ENCODE measurements around the gene PEAK1.
"Not testable (repeated sequence)": the region's sequence is repeated elsewhere in the genome, so short reads cannot be mapped to it uniquely, and the experiment has no call there.

Gene PEAK1

DNA sequence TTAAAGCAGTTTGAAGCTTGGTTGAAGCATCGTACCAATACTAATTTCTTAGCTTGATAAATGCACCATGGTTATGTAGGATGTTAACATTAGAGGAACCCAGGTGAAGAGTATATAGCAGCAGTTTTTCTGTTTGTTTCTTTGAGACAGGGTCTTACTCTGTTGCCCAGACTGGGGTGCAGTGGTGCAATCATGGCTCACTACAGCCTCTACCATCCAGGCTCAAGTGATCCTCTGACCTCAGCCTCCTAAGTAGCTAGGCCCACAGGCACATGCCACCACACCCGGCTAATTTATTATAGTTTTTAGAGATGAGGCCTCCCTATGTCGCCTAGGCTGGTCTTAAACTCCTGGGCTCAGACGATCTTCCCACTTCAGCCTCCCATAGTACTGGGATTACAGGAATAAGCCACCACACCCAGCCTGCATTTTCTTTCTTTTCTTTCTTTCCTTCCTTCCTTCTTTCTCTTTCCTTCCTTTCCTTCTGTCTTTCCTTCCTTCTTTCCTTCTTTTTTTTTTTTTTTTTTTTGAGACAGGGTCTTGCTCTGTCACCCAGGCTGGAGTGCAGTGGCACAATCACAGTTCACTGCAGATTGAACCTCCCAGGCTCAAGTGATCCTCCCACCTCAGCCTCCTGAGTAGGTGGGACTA lies 6.1 kb downstream of the PEAK1 start:
- DNase-seq (ENCODE audit: low read depth), result no peak
- no peak overlapping the region for H3K4me3 ChIP-seq (ENCODE audit: control insufficient read depth, low read depth, low read length)
- TF ChIP-seq, protein P1, sequence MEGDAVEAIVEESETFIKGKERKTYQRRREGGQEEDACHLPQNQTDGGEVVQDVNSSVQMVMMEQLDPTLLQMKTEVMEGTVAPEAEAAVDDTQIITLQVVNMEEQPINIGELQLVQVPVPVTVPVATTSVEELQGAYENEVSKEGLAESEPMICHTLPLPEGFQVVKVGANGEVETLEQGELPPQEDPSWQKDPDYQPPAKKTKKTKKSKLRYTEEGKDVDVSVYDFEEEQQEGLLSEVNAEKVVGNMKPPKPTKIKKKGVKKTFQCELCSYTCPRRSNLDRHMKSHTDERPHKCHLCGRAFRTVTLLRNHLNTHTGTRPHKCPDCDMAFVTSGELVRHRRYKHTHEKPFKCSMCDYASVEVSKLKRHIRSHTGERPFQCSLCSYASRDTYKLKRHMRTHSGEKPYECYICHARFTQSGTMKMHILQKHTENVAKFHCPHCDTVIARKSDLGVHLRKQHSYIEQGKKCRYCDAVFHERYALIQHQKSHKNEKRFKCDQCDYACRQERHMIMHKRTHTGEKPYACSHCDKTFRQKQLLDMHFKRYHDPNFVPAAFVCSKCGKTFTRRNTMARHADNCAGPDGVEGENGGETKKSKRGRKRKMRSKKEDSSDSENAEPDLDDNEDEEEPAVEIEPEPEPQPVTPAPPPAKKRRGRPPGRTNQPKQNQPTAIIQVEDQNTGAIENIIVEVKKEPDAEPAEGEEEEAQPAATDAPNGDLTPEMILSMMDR (IDR thresholded peaks at IDR 0.05; ENCODE audit: control insufficient read depth, insufficient read depth, low read depth, low read length, missing control alignments), result no peak

DNA sequence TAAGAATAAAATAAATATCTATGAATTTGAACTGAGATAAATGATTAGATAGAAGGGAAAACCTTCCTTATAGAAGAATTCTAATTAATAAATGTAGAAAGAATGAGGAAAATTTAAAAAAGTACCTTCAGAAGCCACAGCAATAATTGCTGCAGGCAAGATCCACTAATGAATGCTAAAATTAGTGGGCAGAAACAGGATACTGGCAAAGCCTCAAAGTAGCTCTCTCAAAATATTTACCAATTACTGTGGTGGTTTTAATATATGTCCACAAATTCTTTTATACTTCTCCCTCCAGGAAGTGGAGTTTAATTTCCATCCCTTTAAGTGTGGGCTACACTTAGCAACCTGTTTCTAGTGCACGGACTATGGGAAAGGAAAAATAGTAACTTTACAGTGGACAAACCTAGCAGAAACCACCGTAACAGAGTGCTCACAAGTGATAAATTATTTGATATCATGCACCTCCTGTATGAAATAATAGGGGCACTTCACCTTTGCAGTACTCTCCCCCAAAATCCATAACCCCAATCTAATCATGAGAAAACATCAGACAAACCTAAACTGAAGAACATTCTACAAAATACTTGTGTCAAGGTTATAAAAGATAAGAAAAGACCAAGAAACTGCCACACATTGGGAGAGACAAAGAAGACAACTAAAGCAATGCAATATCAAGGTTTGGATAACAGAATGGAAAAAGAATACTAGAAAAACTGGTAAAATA lies 6.8 kb downstream of the PEAK1 start:
- H3K4me3 ChIP-seq (ENCODE audit: control insufficient read depth, low read depth, low read length), result no peak overlapping the region
- DNase-seq (ENCODE audit: low read depth), result no peak
- TF ChIP-seq, protein P1 (IDR thresholded peaks at IDR 0.05; ENCODE audit: control insufficient read depth, insufficient read depth, low read depth, low read length, missing control alignments), result no peak

DNA sequence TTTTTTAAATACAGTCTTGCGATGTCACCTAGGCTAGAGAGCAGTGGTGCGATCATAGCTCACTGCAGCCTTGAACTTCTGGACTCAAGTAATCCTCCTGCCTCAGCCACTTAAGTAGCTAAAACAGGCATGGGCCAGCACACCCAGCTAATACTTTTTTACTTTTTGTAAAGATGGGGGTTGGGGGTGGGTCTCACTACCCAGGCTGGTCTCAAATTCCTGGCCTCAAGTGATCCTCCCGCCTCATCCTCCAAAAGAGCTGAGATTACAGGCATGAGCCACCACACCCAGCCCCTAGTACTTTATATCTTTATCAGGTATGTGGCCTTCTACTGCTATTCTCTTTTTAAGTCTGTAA lies 8.3 kb downstream of the PEAK1 start:
- DNase-seq (ENCODE audit: low read depth), result no peak
- TF ChIP-seq, protein P1 (IDR thresholded peaks at IDR 0.05; ENCODE audit: control insufficient read depth, insufficient read depth, low read depth, low read length, missing control alignments), result no peak
- no peak overlapping the region for H3K4me3 ChIP-seq (ENCODE audit: control insufficient read depth, low read depth, low read length)

DNA sequence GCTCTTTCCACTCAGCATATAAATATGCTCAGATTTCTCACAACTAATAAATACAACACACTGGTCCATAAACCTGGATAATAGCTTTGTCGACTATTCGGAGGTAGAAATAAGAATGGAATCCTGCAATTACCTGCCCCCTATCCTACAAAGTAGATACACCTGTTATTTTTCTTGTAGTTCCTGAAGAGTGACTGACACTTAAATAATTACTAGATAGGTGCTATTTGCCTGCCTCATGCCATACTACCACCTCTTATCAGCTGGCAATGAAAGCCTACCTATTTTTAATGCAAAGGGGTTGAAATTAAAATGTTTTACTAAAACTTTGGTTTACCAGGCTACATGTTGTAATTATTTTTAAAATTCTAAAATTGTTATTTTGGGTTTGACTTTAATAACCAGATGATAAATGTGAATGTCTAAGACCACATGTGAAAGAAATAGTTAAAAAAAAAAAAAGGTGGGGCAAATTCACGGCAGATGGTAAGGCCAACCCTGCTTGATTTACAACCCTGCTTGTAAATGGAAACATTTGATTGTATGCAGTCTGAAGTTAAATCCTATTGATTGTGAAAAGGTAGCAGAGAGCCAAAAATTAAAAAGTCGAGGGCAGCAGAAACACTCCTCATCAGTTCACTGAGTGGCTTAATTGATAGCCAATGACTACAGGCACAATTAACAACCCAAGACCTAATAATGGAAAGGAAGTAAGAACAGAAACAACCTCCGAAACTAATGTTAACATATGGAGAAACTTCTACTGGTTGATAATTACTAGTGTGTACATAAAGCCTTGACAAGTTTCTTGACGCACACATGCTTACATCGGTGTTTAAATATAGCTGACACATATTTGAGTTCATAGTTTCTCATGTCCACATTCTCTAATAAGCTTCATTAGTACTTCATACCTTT lies 8.9 kb downstream of the PEAK1 start:
- no peak for DNase-seq (ENCODE audit: low read depth)
- TF ChIP-seq, protein P1 (IDR thresholded peaks at IDR 0.05; ENCODE audit: control insufficient read depth, insufficient read depth, low read depth, low read length, missing control alignments), result no peak
- H3K4me3 ChIP-seq (ENCODE audit: control insufficient read depth, low read depth, low read length), result no peak overlapping the region

DNA sequence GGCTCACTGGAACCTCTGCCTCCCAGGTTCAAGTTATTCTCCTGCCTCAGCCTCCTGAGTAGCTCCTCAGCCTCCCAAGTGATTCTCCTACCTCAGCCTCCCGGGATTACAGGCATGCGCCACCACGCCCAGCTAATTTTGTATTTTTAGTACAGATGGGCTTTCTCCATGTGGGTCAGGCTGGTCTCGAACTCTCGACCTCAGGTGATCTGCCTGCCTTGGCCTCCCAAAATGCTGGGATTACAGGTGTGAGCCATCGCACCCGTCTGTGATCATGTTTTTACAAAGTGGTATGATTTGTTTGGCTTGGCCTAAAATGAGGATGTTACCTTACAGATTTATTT lies 9.8 kb downstream of the PEAK1 start:
- H3K4me3 ChIP-seq (ENCODE audit: control insufficient read depth, low read depth, low read length); DNase-seq (ENCODE audit: low read depth): not testable (repeated sequence)

DNA sequence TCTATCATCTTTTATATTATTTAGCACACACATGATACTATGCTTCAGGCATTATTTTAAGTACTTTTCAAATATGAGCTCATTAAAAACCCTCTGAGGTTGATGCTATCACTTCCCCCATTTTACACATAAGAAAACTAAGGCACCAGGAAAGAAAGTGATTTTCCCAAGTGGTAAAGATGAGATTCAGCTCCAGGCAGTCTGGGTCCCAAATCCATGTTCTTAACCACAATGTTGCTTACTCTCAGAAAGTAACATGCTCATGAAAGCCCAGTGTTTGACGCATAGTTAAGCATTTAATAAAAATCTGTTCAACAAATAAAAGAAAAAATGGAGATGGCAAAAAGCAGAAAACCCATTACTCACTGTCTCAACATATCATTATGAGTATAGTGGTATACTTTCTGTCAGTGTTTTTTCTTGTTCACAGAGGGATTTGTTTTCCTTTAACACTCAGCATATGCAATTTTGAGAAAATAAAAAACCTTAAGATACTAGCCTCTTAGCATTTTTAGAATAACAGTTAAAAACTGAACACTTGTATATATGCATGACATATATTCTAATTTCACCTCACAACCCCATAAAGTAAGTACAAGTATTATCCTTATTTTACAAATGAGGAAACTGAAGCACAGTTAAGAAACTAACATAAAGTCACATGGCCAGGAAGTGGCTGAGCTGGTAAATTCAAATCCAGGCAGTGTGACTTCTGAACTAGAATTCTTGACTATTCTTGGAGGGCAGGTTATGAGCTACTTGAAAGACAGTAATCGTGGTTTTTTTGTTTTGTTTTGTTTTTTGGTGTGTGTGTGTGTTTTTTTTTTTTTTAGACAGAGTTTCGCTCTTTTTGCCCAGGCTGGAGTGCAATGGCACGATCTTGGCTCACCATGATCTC lies 10.4 kb downstream of the PEAK1 start:
- no peak for DNase-seq (ENCODE audit: low read depth)
- no peak overlapping the region for H3K4me3 ChIP-seq (ENCODE audit: control insufficient read depth, low read depth, low read length)
- TF ChIP-seq, protein P1 (IDR thresholded peaks at IDR 0.05; ENCODE audit: control insufficient read depth, insufficient read depth, low read depth, low read length, missing control alignments), result no peak

Data from AG09309 (cell line).